Measurements from ENCODE around the gene RCVRN. TPM values are rescaled to one million over a fixed set of nuclear protein-coding genes. Genes with fewer than 3 reads are reported as not detected.

The RCVRN gene
- total and polyA plus RNA-seq, 2 of the 13 experiments (the other 11 are each of a cell fraction or from before 2014, with no cell fraction given), result not detected

- TF ChIP-seq KIAA2018 (CRISPR knock-in tag; IDR thresholded peaks at IDR 0.05; ENCODE audit: borderline replicate concordance), result no peak
- TF ChIP-seq PHF5A (CRISPR knock-in tag; IDR thresholded peaks at IDR 0.05; ENCODE audit: low read depth, unreplicated experiment), result no peak
Measured at GRCh38 chr17:9925457-9925856, 20.4 kb upstream of the RCVRN start (continued).

GRCh38 chr17:9924735-9925191 lies 19.7 kb upstream of the RCVRN start:
- Histone ChIP-seq H3K79me2 (ENCODE audit: insufficient read depth, low read length) (no peaks in the 10 kb centered on the region), H3K4me2 (ENCODE audit: low read depth, low read length) (no peak overlapping the region), H3K4me1 (ENCODE audit: insufficient read depth, low read length) (no peaks in the 10 kb centered on the region), H3K9ac (ENCODE audit: insufficient read depth, low read depth, low read length) (no peak overlapping the region), H3K9me3 (ENCODE audit: low read length) (no peaks in the 10 kb centered on the region), H4K20me1 (ENCODE audit: insufficient read depth, low read length) (no peaks in the 10 kb centered on the region), H2AFZ (ENCODE audit: low read length) (no peak overlapping the region), H3K4me3 (replicated peaks in 1 of 3; ENCODE audit: insufficient read depth in 1 of 3, low read depth in 2 of 3, low read length in 3 of 3) (no peak overlapping the region), H3K27me3 (ENCODE audit: control insufficient read depth in 1 of 2, insufficient read depth in 2 of 2, low read length in 2 of 2) (peaks cover 3 to 8% of the 10 kb centered on the region in 2 experiments; a peak in 3 of 5 replicates), H3K36me3 (replicated peaks in 1 of 2; ENCODE audit: control insufficient read depth in 1 of 2, insufficient read depth in 2 of 2, low read length in 2 of 2) (no peaks in the 10 kb centered on the region), H3K27ac (ENCODE audit: extremely low read length, insufficient read depth, low read length) (no peak overlapping the region)
- BruUV-seq (replicated peaks), result no TSS peak
- in situ Hi-C loops (cut with HindIII; ENCODE audit: extremely low pct_ligation_motif_present, low pct_unique_long_range_greater_than_20kb) (no loop called here), intact Hi-C loops (cut with micrococcal nuclease; ENCODE audit: unreplicated experiment) (loop anchor here (1.0 kb wide), 1 partner anchor 35 kb away; no protein-coding TSS in a partner anchor)
- peak; percentile 85 for ATAC-seq
- FAIRE-seq, result peak; percentile 68
- POLR2A ChIA-PET, result no interaction called here
- CTCF ChIA-PET (ENCODE audit: low intra/inter-chr PET ratio, low total read pairs), result interaction anchor here (0.6 to 1.2 kb wide), 5 partner anchors 34 to 693 kb away, joined by 3 to 8 read pairs (median 3); no protein-coding TSS in a partner anchor
- DNase-seq (ENCODE audit: low spot score), result peak; percentile 66
- TF ChIP-seq SMC3 (IDR thresholded peaks at IDR 0.05; ENCODE audit: low read length) (peak; percentile 51), RAD21 (CRISPR knock-in tag; IDR thresholded peaks at IDR 0.05) (0 out of 2 replicates have a peak, but pooled peaks have one; percentile 17), ZBTB21 (CRISPR knock-in tag; IDR thresholded peaks at IDR 0.05) (no peak), CTCF (CRISPR knock-in tag; IDR thresholded peaks at IDR 0.05) (peak; percentile 81), STAG1 (CRISPR knock-in tag; IDR thresholded peaks at IDR 0.05) (peak; percentile 70)
- WGBS (ENCODE audit: low lambda C conversion rate), result 13% methylated on average over 6 of the region's 6 CpGs

Data from HepG2 (cell line).